Activated T-cell treated with anti-CD3 and anti-CD28 coated beads for 4 hours (primary cell): ENCODE measurements around the gene KCNG3.
"Not testable (repeated sequence)": the region's sequence is repeated elsewhere in the genome, so short reads cannot be mapped to it uniquely, and the experiment has no call there.

Experiments used
- DNase-seq: peaks from one replicate; pipeline ENCODE4 v3.0.0-alpha.2; 2020

Gene KCNG3

GRCh38 chr2:42429352-42429751, 64.4 kb downstream of the KCNG3 start:
- no peak for DNase-seq

- no peak for DNase-seq
These were observed 68.1 kb downstream of the KCNG3 start for GRCh38 chr2:42425697-42426096.

GRCh38 chr2:42424033-42424432, 69.7 kb downstream of the KCNG3 start:
- no peak for DNase-seq

DNA sequence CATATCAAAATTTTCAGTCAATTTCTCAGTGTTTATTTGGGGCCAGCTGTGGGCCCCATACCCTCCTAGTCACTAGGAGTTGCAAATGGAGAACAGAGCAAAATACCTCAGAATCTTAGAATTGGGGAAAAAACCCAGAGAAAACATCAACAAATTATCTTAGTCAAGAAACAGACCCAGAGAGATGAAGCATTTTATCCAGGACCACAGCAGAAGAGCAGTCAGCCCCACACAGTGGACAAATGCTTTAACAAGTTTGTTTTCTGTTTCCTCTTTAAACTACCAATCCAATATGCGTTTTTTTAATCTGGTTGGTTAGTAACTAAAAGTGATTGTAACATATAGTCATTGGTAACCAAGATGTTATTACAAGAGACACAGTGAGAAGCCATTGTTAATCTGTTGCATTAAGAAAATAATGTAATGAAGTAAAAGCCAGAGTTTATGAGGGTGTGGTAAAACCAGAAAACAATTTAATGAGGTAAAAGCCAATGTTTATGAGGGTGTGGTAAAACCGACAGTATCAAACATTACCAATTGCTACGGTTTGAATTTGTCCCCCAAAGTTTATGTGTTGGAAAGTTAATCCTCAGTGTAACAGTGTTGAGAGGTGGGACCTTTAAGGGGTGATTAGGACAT, 72.1 kb downstream of the KCNG3 start:
- DNase-seq = no peak

DNA sequence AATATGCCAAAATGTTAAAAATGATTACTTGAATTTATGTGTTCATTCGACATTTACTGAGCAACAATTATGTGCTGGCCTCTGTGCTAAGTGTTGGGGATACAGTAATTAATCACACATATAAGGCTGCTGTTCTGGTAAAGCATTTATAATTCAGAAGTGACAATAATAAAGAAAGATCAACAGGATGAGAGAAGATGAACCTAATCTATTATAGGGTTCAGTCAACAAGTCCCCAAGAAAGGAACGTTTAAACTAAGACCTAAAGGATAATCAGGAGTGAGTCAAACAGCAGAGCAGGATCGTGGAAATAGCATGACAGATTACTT, 72.7 kb downstream of the KCNG3 start:
- DNase-seq = no peak

GRCh38 chr2:42414648-42415047, 79.1 kb downstream of the KCNG3 start:
- DNase-seq = no peak

DNA sequence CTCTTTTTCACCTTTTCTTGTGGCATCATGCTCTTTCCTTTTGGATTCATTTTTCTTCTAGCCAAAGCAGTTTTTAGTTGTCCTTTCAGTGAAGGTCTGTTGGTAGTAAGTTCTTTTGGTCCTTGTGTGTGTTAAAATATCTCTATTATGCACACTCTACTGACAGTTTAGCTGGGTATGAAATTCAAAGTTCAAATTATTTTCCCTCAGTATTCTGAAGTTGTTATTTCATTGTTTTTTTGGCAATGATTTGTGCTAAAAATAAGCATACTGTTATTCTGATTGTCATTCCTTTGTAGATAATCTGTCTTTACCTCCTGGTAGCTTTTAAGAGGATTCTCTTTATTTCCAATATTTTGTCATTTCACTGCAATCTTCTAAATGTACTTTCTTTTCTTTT, 79.6 kb downstream of the KCNG3 start:
- DNase-seq = no peak

GRCh38 chr2:42410742-42411514, 82.9 kb downstream of the KCNG3 start:
- DNase-seq = no peak

GRCh38 chr2:42408009-42408408, 85.8 kb downstream of the KCNG3 start:
- no peak for DNase-seq

DNA sequence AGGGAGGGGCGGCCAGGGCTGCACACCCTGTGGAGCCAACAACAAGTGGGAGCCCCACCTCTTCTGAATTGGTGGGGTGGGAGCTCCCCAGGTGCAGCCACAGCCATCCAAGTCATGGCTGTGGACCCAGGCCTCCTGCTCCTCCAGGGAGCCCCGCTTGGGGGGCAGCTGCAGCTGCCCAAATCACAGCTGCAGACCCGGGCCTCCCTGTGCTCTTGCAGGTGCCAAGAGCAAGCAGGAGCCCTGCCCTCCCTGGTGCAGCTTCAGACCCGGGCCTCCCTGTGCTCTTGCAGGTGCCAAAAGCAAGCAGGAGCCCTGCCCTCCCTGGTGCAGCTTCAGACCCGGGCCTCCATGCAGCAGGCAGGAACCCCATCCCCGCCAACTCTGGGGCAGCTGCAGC, 86.3 kb downstream of the KCNG3 start:
- DNase-seq = no peak

DNA sequence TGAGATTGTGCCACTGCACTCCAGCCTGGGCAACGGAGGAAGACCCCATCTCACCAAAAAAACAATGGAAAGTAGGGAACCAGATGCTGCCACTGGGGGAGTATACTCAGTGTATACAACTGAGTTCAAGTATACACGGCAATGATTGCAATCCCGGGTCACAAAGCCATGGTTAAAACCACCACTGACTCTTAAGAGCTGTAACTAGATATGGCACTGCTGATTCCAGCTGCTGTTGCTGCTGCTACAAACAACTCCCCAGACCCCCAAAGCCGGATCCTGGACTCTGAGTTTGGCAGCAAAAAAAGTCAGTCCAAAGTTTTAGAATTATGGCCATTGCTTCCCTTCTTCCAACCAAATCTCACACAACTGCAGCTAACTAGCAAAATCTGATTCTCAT, 89.1 kb downstream of the KCNG3 start:
- DNase-seq = no peak

DNA sequence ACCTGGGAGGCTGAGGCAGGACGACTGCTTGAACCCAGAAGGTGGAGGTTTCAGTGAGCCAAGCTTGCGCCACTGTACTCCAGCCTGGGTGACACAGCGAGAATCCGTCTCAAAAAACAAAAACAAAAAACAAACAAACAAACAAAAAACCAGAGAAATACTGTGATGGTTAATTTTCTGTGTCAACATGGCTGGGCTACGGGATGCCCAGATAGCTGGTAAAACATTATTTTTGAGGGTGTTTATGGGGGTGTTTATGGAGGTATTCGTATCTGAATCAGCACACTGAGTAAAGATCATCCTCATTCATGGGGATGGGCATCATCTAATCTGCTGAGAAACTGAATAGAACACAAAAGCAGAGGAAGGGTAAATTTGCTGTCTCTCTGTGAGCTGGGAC, 92.0 kb downstream of the KCNG3 start:
- no peak for DNase-seq

- DNase-seq = not testable (repeated sequence)
These were observed 95.7 kb downstream of the KCNG3 start for GRCh38 chr2:42398052-42398451.

DNA sequence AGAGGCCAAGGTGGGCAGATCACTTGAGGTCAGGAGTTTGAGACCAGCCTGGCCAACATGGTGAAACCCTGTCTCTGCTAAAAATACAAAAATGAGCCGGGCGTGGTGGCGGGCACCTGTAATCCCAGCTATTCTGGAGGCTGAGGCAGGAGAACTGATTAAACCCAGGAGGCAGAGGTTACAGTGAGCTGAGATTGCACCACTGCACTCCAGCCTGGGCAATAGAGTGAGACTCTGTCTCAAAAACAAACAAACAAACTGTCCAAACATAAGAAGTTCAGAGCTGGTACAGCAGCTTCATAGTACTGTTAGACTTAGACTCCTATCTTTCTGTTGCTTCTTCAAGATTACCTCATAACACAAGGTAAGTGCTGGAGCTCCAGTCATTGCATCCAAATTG, 100.5 kb downstream of the KCNG3 start:
- not testable (repeated sequence) for DNase-seq

DNA sequence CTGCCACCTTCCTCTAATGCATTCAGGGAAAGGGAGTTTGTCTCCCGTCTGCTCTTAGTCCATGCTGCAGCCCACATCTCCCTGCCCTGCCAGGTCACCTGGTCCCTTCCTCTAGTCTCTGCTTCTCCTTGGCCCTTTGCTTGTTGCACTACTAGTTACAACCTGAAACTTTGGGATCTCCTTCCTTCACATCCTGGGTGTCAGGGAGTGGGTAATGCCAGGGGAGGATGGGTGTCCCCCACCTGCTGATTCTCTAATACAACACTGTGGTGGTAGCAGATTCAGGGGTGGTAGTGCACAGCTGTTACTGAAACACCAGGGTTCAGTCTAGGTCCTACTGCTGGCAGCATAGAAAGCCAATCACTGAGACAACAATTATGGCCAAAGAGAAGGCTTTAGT, 101.6 kb downstream of the KCNG3 start:
- no peak for DNase-seq
